K562 (cell line): ENCODE measurements around the gene ZSWIM4. TPM values are rescaled to one million over a fixed set of nuclear protein-coding genes. Genes with fewer than 3 reads are reported as not detected.

Source experiments
- BRCA1 ChIP-seq, 2 experiments: fragments of 450-650 bp in 1 of 2; sonication (generic) in 1 of 2; formaldehyde crosslinking in 1 of 2; IDR thresholded peaks; 2 replicates each; pipeline versions ENCODE4 v1.5.0 to v1.6.1; 2017 to 2020; ENCODE audit warnings: mild to moderate bottlenecking in 1 of 2, missing genetic modification reagents in 1 of 2
- DACH1 ChIP-seq: fragments of 450-650 bp; IDR thresholded peaks from 2 replicates; pipeline ENCODE4 v1.6.1; 2018; ENCODE audit not compliant: partially characterized antibody
- HBP1 ChIP-seq: fragments of 450-650 bp; formaldehyde crosslinking; IDR thresholded peaks from 2 replicates; pipeline ENCODE4 v1.4.0; 2022; ENCODE audit warnings: missing genetic modification characterization
- HNRNPUL1 ChIP-seq: fragments of 200-400 bp; formaldehyde crosslinking; IDR thresholded peaks from 2 replicates; pipeline ENCODE4 v1.6.1; 2017; ENCODE audit warnings: low read length
- MAFK ChIP-seq: IDR thresholded peaks from 2 replicates; pipeline ENCODE4 v1.6.1; 2011; ENCODE audit warnings: low read length, improper control_type of control experiment
- NR1H2 ChIP-seq: sonication (generic); formaldehyde crosslinking; IDR thresholded peaks from 2 replicates; pipeline ENCODE4 v1.4.0; 2020; ENCODE audit warnings: mild to moderate bottlenecking, missing genetic modification reagents
- OTX1 ChIP-seq: fragments of 450-650 bp; formaldehyde crosslinking; IDR thresholded peaks from 2 replicates; pipeline ENCODE4 v1.4.0; 2022; ENCODE audit warnings: mild to moderate bottlenecking
- PTBP1 ChIP-seq: fragments of 200-400 bp; formaldehyde crosslinking; IDR thresholded peaks from 2 replicates; pipeline ENCODE4 v1.6.1; 2017; ENCODE audit warnings: low read depth, low read length
- PTRF ChIP-seq: fragments of 450-650 bp; IDR thresholded peaks from 2 replicates; pipeline ENCODE4 v1.6.1; 2016; ENCODE audit warnings: mild to moderate bottlenecking, missing genetic modification characterization, missing compliant biosample characterization
- RNF219 ChIP-seq: fragments of 250-450 bp; sonication (Bioruptor Pico); IDR thresholded peaks from 2 replicates; pipeline ENCODE4 v1.5.0; 2022; ENCODE audit warnings: mild to moderate bottlenecking
- SETDB1 ChIP-seq: IDR thresholded peaks from one replicate; pipeline ENCODE4 v1.6.1; 2012; ENCODE audit warnings: low read length, control low read depth, inconsistent platforms
- SUPT5H ChIP-seq: fragments of 450-650 bp; IDR thresholded peaks from 2 replicates; pipeline ENCODE4 v1.6.1; 2016
- TCF3 ChIP-seq: sonication (generic); formaldehyde crosslinking; IDR thresholded peaks from 2 replicates; pipeline ENCODE4 v1.4.0; 2020; ENCODE audit warnings: mild to moderate bottlenecking, missing genetic modification reagents
- TCF7 ChIP-seq: sonication (generic); IDR thresholded peaks from 2 replicates; pipeline ENCODE4 v1.6.1; 2016; ENCODE audit warnings: antibody characterized with exemption, borderline replicate concordance
- ZFPM2 ChIP-seq: fragments of 250-450 bp; sonication (Bioruptor Pico); IDR thresholded peaks from 2 replicates; pipeline ENCODE4 v1.5.1; 2022; ENCODE audit warnings: mild to moderate bottlenecking
- ZMIZ1 ChIP-seq, 2 experiments: fragments of 150-350 bp in 1 of 2; IDR thresholded peaks; 2 replicates each; pipeline ENCODE4 v1.6.1; 2012 to 2016; ENCODE audit warnings: low read depth in 2 of 2, low read length in 2 of 2, mild to moderate bottlenecking in 1 of 2, moderate library complexity in 1 of 2
- ZNF518B ChIP-seq: fragments of 250-450 bp; sonication (Bioruptor Pico); IDR thresholded peaks from 2 replicates; pipeline ENCODE4 v1.5.0; 2021; ENCODE audit warnings: mild to moderate bottlenecking, moderate library complexity
- ZNF766 ChIP-seq: fragments of 200-800 bp; sonication (Bioruptor generic); conservative IDR thresholded peaks from 2 replicates; pipeline ENCODE4 v1.6.1; 2016; ENCODE audit warnings: missing genetic modification characterization, missing compliant biosample characterization
- polyA plus RNA-seq, 8 experiments: library from polyadenylated mRNA; depleted of rRNA in 4 of 8; stranded (reverse) in 5 of 8; unstranded in 3 of 8; fragments of >200 nt; fragmentation: Nextera tagmentation in 2 of 8; fragmentation: Illumina TruSeq in 1 of 8; extraction: Ambion mirVana in 2 of 8; extraction: Trizol in 1 of 8; gene quantifications; 2 replicates each; pipeline versions ENCODE4 v1.2.1 to v1.2.3, GENCODE V29; 2011 to 2014; ENCODE audit warnings: inconsistent platforms in 1 of 8, missing spikeins in 1 of 8
- total RNA-seq, 7 experiments: library from RNA; depleted of rRNA in 6 of 7; stranded (reverse); fragments of >200 nt in 6 of 7; fragmentation: Illumina TruSeq in 2 of 7; extraction: Trizol in 2 of 7; gene quantifications; 2 replicates each; pipeline versions ENCODE4 v1.2.1 to v1.2.3, GENCODE V29; 2011 to 2021; ENCODE audit warnings: low replicate concordance in 1 of 7

ZSWIM4 gene
- total and polyA plus RNA-seq, 9 of the 15 experiments (the other 6 are each of a cell fraction or from before 2014, with no cell fraction given) = 0.25 to 3.7 (median 0.79) TPM; not detected in 2

GRCh38 chr19:13839130-13839937, 44.1 kb downstream of the ZSWIM4 start (continued):
- TF ChIP-seq ZMIZ1 (IDR thresholded peaks at IDR 0.05; ENCODE audit: low read depth in 2 of 2, low read length in 2 of 2) = no peak; a peak in 1 of 4 replicates
- TF ChIP-seq HBP1 (CRISPR knock-in tag) = no peak
- 0 out of 2 replicates have a peak, but pooled peaks have one; percentile 36 for TF ChIP-seq OTX1 (CRISPR knock-in tag)
- no peak for TF ChIP-seq PTBP1
- no peak for TF ChIP-seq SETDB1
- TF ChIP-seq NR1H2 (CRISPR knock-in tag) = no peak
- TF ChIP-seq SUPT5H = peak; percentile 76
- no peak for TF ChIP-seq TCF3 (CRISPR knock-in tag)
- no peak for TF ChIP-seq HNRNPUL1
- peak; percentile 70 for TF ChIP-seq MAFK
- TF ChIP-seq BRCA1 (IDR thresholded peaks at IDR 0.05) = no peak
- no peak for TF ChIP-seq BRCA1 (CRISPR knock-in tag; IDR thresholded peaks at IDR 0.05)
- no peak for TF ChIP-seq RNF219
- TF ChIP-seq PTRF (tag) = no peak
- no peak for TF ChIP-seq ZFPM2
- TF ChIP-seq ZNF518B (CRISPR knock-in tag) = no peak
- no peak for TF ChIP-seq DACH1
- TF ChIP-seq ZNF766 (CRISPR knock-in tag) = peak; percentile 71
- TF ChIP-seq TCF7 = 0 out of 2 replicates have a peak, but pooled peaks have one; percentile 50
